HTR-8/SVneo (cell line): ENCODE measurements around the gene STXBP6.

Experiments
- DNase-seq: peaks from one replicate; pipeline ENCODE4 v3.0.0; 2011; ENCODE audit warnings: low spot score, mixed read lengths; ENCODE audit not compliant: insufficient read length
- FAIRE-seq: peaks from 2 replicates; lab custom pipeline; 2011; peaks lifted over from hg19 to GRCh38; lab: Jason Lieb, UNC

The STXBP6 gene

GRCh38 chr14:25049568-25050268 lies at the start of gene STXBP6:
STXBP6 (minus strand) TSS chr14:25050147; CDS start chr14:24974818, 75,329 bp downstream.
- DNase-seq (peak; percentile 56), FAIRE-seq (peak; percentile 48)

- FAIRE-seq = no peak
- DNase-seq = no peak
These were observed 47.2 kb upstream of the STXBP6 start for GRCh38 chr14:25097120-25097519.

- FAIRE-seq = peak; percentile 80
These were observed 45.9 kb upstream of the STXBP6 start for GRCh38 chr14:25095736-25096437.

GRCh38 chr14:25094171-25094907 lies 44.4 kb upstream of the STXBP6 start:
- DNase-seq = no peak
- FAIRE-seq = peak; percentile 85

More at GRCh38 chr14:25095736-25096437, 45.9 kb upstream of the STXBP6 start:
- no peak for DNase-seq

GRCh38 chr14:25092258-25092740 lies 42.4 kb upstream of the STXBP6 start:
- no peak for DNase-seq
- no peak for FAIRE-seq

- DNase-seq (peak; percentile 66), FAIRE-seq (peak; percentile 94)
These were observed 40.9 kb upstream of the STXBP6 start for GRCh38 chr14:25090716-25091454.

- FAIRE-seq = no peak
These were observed 40.3 kb upstream of the STXBP6 start for GRCh38 chr14:25090256-25090655.

GRCh38 chr14:25089496-25089895 lies 39.5 kb upstream of the STXBP6 start:
- DNase-seq (no peak), FAIRE-seq (no peak)

More at GRCh38 chr14:25090256-25090655, 40.3 kb upstream of the STXBP6 start:
- DNase-seq = no peak

- FAIRE-seq (no peak), DNase-seq (no peak)
These were observed 37.0 kb upstream of the STXBP6 start for GRCh38 chr14:25086821-25087396.

GRCh38 chr14:25086081-25086480 lies 36.1 kb upstream of the STXBP6 start:
- FAIRE-seq = no peak

GRCh38 chr14:25080682-25081081 lies 30.7 kb upstream of the STXBP6 start:
- DNase-seq (no peak), FAIRE-seq (no peak)

More at GRCh38 chr14:25086081-25086480, 36.1 kb upstream of the STXBP6 start:
- no peak for DNase-seq

GRCh38 chr14:25079311-25079710 lies 29.4 kb upstream of the STXBP6 start:
- FAIRE-seq = no peak

GRCh38 chr14:25074099-25074685 lies 24.2 kb upstream of the STXBP6 start:
- DNase-seq (no peak), FAIRE-seq (no peak)

More at GRCh38 chr14:25079311-25079710, 29.4 kb upstream of the STXBP6 start:
- no peak for DNase-seq

- FAIRE-seq (no peak), DNase-seq (no peak)
These were observed 19.9 kb upstream of the STXBP6 start for GRCh38 chr14:25069879-25070278.

- FAIRE-seq (no peak), DNase-seq (no peak)
These were observed 17.7 kb upstream of the STXBP6 start for GRCh38 chr14:25067600-25067999.

- no peak for FAIRE-seq
- DNase-seq = no peak
These were observed 12.0 kb upstream of the STXBP6 start for GRCh38 chr14:25062022-25062321.

GRCh38 chr14:25056688-25057078 lies 6.7 kb upstream of the STXBP6 start:
- DNase-seq = no peak
- no peak for FAIRE-seq

GRCh38 chr14:25055992-25056687 lies 6.2 kb upstream of the STXBP6 start:
- no peak for DNase-seq

GRCh38 chr14:25055005-25055404 lies 5.1 kb upstream of the STXBP6 start:
- FAIRE-seq (no peak), DNase-seq (no peak)

More at GRCh38 chr14:25055992-25056687, 6.2 kb upstream of the STXBP6 start:
- FAIRE-seq = no peak
